ENCODE data around the gene HYKK. TPM values are rescaled to one million over a fixed set of nuclear protein-coding genes. Genes with fewer than 3 reads are reported as not detected.

The HYKK gene
- total and polyA plus RNA-seq, 2 of the 8 experiments (the other 6 are each of a cell fraction or from before 2014, with no cell fraction given), result 2.0 to 3.7 TPM

DNA sequence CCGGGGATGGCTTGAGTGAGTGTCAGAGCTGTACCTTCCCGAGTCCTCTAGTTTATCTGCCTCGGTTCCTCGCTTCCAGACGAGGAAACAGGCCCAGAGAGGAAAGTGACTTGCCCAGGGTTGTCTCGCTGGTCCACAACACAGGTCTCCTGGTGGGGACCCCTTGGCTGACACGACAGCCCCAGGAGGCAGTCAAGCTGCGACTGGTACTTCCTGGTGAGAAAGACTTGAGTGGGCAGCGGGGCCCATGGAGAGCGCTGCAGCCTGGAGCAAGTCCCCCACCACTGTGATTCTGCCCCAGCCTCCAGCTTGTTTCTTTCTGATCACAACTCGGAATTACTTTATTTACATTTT lies 57.3 kb downstream of the HYKK start (continued):
- TF ChIP-seq HDAC2 (IDR thresholded peaks at IDR 0.05; ENCODE audit: borderline replicate concordance in 1 of 2, low read depth in 2 of 2, low read length in 2 of 2), result no peak
- TF ChIP-seq SIRT6 (IDR thresholded peaks at IDR 0.05; ENCODE audit: low read length), result no peak
